GM12878 (cell line): ENCODE data around the gene ROCK2. TPM values are rescaled to one million over a fixed set of nuclear protein-coding genes. Genes with fewer than 3 reads are reported as not detected.

ENCODE experiments used
- ATAC-seq: fragments of 200-7000 bp; cut with Tn5 transposase; 3 replicates; pipeline ENCODE4 v1.9.1; 2020; ENCODE audit warnings: mild to moderate bottlenecking, moderate library complexity
- BruUV-seq: library from RNA; stranded (reverse); fragments of 400-500 nt; replicated peaks from 2 replicates; lab custom pipeline; 2021; lab: Mats Ljungman, UMichigan
- CTCF ChIA-PET: fragments of 300-600 bp; sonication (Branson Sonifier 250); formaldehyde crosslinking; extraction: SDS; loops from one replicate; lab custom pipeline; 2021; ENCODE audit warnings: inconsistent platforms; lab: Yijun Ruan, JAX
- POLR2A ChIA-PET: fragments of 350-600 bp; formaldehyde crosslinking; extraction: SDS; loops from one replicate; lab custom pipeline; 2021; ENCODE audit warnings: inconsistent platforms; lab: Charles Lee
- RAD21 ChIA-PET: fragments of 300-600 bp; sonication (Branson Sonifier 250); formaldehyde crosslinking; loops from one replicate; lab custom pipeline; 2023; ENCODE audit warnings: antibody characterized with exemption; ENCODE audit not compliant: unreplicated experiment; lab: Charles Lee
- SMC1A ChIA-PET: fragments of 300-600 bp; sonication (Branson Sonifier 250); formaldehyde crosslinking; loops from one replicate; lab custom pipeline; 2023; ENCODE audit not compliant: unreplicated experiment, uncharacterized antibody; lab: Charles Lee
- DNase-seq: peaks from one replicate; pipeline ENCODE4 v3.0.0-alpha.2; 2011; ENCODE audit warnings: low read depth, low spot score
- FAIRE-seq: peaks from 3 replicates; lab custom pipeline; 2011; peaks lifted over from hg19 to GRCh38; lab: Jason Lieb, UNC
- H2AFZ ChIP-seq: 2 replicates; pipeline ENCODE4 v1.6.0; 2011; ENCODE audit warnings: low read depth, low read length, control low read depth; ENCODE audit not compliant: control insufficient read depth
- H3K27ac ChIP-seq: 2 replicates; pipeline ENCODE4 v1.5.1; 2011; ENCODE audit warnings: control low read depth; ENCODE audit not compliant: control insufficient read depth, insufficient read depth
- H3K27me3 ChIP-seq, 2 experiments: replicated peaks in 1 of 2; 2 replicates each; pipeline versions ENCODE4 v1.6.0 to v1.6.1; 2011; ENCODE audit warnings: low read length in 1 of 2; ENCODE audit not compliant: control insufficient read depth in 2 of 2, insufficient read depth in 2 of 2
- H3K36me3 ChIP-seq, 2 experiments: 2 replicates each; pipeline ENCODE4 v1.5.1; 2011; ENCODE audit warnings: low read length in 1 of 2; ENCODE audit not compliant: control insufficient read depth in 2 of 2, insufficient read depth in 2 of 2
- H3K4me1 ChIP-seq: 2 replicates; pipeline ENCODE4 v1.6.1; 2011; ENCODE audit warnings: mild to moderate bottlenecking, low read length, moderate library complexity, mixed read lengths; ENCODE audit not compliant: control insufficient read depth, insufficient read depth
- H3K4me2 ChIP-seq: 2 replicates; pipeline ENCODE4 v1.6.0; 2011; ENCODE audit warnings: control low read depth; ENCODE audit not compliant: control insufficient read depth, insufficient read depth
- H3K4me3 ChIP-seq: fragments of 200-600 bp; sonication (generic); 2 replicates; pipeline ENCODE4 v1.5.1; 2016
- H3K79me2 ChIP-seq: 2 replicates; pipeline ENCODE4 v1.6.0; 2011; ENCODE audit warnings: low read length; ENCODE audit not compliant: control insufficient read depth, insufficient read depth
- H3K9ac ChIP-seq: 2 replicates; pipeline ENCODE4 v1.8.0; 2011; ENCODE audit warnings: low read length, control low read depth, mixed read lengths; ENCODE audit not compliant: control insufficient read depth, insufficient read depth
- H3K9me3 ChIP-seq: replicated peaks from 3 replicates; pipeline ENCODE4 v1.5.1; 2011; ENCODE audit warnings: mild to moderate bottlenecking, low read length; ENCODE audit not compliant: control insufficient read depth, insufficient read depth
- H4K20me1 ChIP-seq: 2 replicates; pipeline ENCODE4 v1.6.0; 2011; ENCODE audit not compliant: control insufficient read depth, insufficient read depth
- BRCA1 ChIP-seq: IDR thresholded peaks from 2 replicates; pipeline ENCODE4 v1.6.1; 2011; ENCODE audit warnings: low read depth, low read length, improper control_type of control experiment
- CEBPB ChIP-seq, 2 experiments: fragments of 150-350 bp in 1 of 2; IDR thresholded peaks; 2 replicates each; pipeline ENCODE4 v1.6.1; 2012 to 2014; ENCODE audit warnings: low read depth in 2 of 2, low read length in 2 of 2, borderline replicate concordance in 1 of 2, inconsistent platforms in 1 of 2
- EED ChIP-seq: sonication (generic); IDR thresholded peaks from 2 replicates; pipeline ENCODE4 v1.6.1; 2016; ENCODE audit warnings: antibody characterized with exemption, low read depth
- EP300 ChIP-seq, 2 experiments: fragments of 150-350 bp in 1 of 2; IDR thresholded peaks; 2 replicates each; pipeline ENCODE4 v1.6.1; 2011 to 2012; ENCODE audit warnings: low read depth in 2 of 2, low read length in 2 of 2, borderline replicate concordance in 1 of 2, improper control_type of control experiment in 1 of 2, inconsistent platforms in 1 of 2; ENCODE audit not compliant: control insufficient read depth in 1 of 2
- NR2C1 ChIP-seq: fragments of 450-650 bp; IDR thresholded peaks from 2 replicates; pipeline ENCODE4 v1.6.1; 2017; ENCODE audit warnings: antibody characterized with exemption, mild to moderate bottlenecking, moderate library complexity
- PBX3 ChIP-seq: IDR thresholded peaks from 2 replicates; pipeline ENCODE4 v1.6.1; 2011; ENCODE audit warnings: mild to moderate bottlenecking, low read depth, low read length, moderate library complexity; ENCODE audit not compliant: insufficient replicate concordance
- PML ChIP-seq: IDR thresholded peaks from 2 replicates; pipeline ENCODE4 v1.6.1; 2012; ENCODE audit warnings: low read length, inconsistent platforms
- RAD21 ChIP-seq: IDR thresholded peaks from 2 replicates; pipeline ENCODE4 v1.6.1; 2011; ENCODE audit warnings: mild to moderate bottlenecking, low read depth, low read length, moderate library complexity; ENCODE audit not compliant: insufficient read depth
- RAD51 ChIP-seq: fragments of 450-650 bp; IDR thresholded peaks from 2 replicates; pipeline ENCODE4 v1.6.1; 2016; ENCODE audit warnings: moderate library complexity, mild to moderate bottlenecking, inconsistent platforms
- SMARCA5 ChIP-seq: fragments of 450-650 bp; IDR thresholded peaks from 2 replicates; pipeline ENCODE4 v1.6.1; 2017; ENCODE audit warnings: mild to moderate bottlenecking
- TCF7 ChIP-seq: IDR thresholded peaks from 2 replicates; pipeline ENCODE4 v1.6.1; 2014; ENCODE audit warnings: antibody characterized with exemption, borderline replicate concordance
- ZBED1 ChIP-seq: IDR thresholded peaks from 2 replicates; pipeline ENCODE4 v1.6.1; 2016; ENCODE audit warnings: borderline replicate concordance
- ZNF217 ChIP-seq: fragments of 450-650 bp; IDR thresholded peaks from 2 replicates; pipeline ENCODE4 v1.6.1; 2017; ENCODE audit warnings: antibody characterized with exemption, mild to moderate bottlenecking
- ZNF24 ChIP-seq: fragments of 450-650 bp; IDR thresholded peaks from 2 replicates; pipeline ENCODE4 v1.6.1; 2017; ENCODE audit warnings: antibody characterized with exemption, mild to moderate bottlenecking
- WGBS: methylation state at CpG from one replicate; pipeline ENCODE4 v1.1.6; 2016; ENCODE audit warnings: low lambda C conversion rate; ENCODE audit not compliant: insufficient replicate concordance, insufficient coverage; ENCODE audit errors: missing lambda C conversion rate; 5-methylcytosine and 5-hydroxymethylcytosine counted together
- in situ Hi-C: fragments of 300-500 bp; cut with MboI; formaldehyde crosslinking; loops from 9 replicates; pipeline ENCODE4 v1.14.3; 2018; ENCODE audit warnings: mixed read lengths
- intact Hi-C: fragments of 100-400 bp; cut with micrococcal nuclease; formaldehyde crosslinking; loops from one replicate; pipeline ENCODE4 v1.14.2; 2022; ENCODE audit not compliant: unreplicated experiment
- polyA plus RNA-seq, 11 experiments: library from polyadenylated mRNA; depleted of rRNA in 4 of 11; unstranded in 6 of 11; stranded (reverse) in 5 of 11; fragments of >200 nt; fragmentation: Nextera tagmentation in 4 of 11; fragmentation: Illumina TruSeq in 1 of 11; extraction: Ambion mirVana in 4 of 11; extraction: Trizol in 1 of 11; gene quantifications; 1 replicate in 1 of 11; 2 replicates in 10 of 11; pipeline versions ENCODE4 v1.2.1 to v1.2.3, GENCODE V29; 2011 to 2016; ENCODE audit warnings: inconsistent platforms in 2 of 11, missing spikeins in 2 of 11, low read depth in 1 of 11
- total RNA-seq, 4 experiments: library from RNA; depleted of rRNA in 3 of 4; stranded (reverse); fragments of >200 nt in 3 of 4; fragmentation: Illumina TruSeq in 1 of 4; extraction: Trizol in 1 of 4; gene quantifications; 2 replicates each; pipeline versions ENCODE4 v1.2.1 to v1.2.3, GENCODE V29; 2013 to 2021

The ROCK2 gene
- total and polyA plus RNA-seq, 10 of the 15 experiments (the other 5 are each of a cell fraction or from before 2014, with no cell fraction given) = 4.6 to 22.1 (median 8.3) TPM

GRCh38 chr2:11371092-11371937 is 26.9 kb upstream of the ROCK2 start:
- SMC1A ChIA-PET = no interaction called here
- H3K4me1 ChIP-seq = peaks cover 21% of the 10 kb centered on the region
- WGBS = 81% methylated on average over 17 of the region's 17 CpGs

GRCh38 chr2:11370377-11371091 is 26.1 kb upstream of the ROCK2 start:
- H3K27ac ChIP-seq = no peak overlapping the region
- ChIA-PET RAD21 (no interaction called here), POLR2A (no interaction called here), CTCF (no interaction called here), SMC1A (no interaction called here)
- no peaks in the 10 kb centered on the region for H4K20me1 ChIP-seq
- no TSS peak for BruUV-seq
- FAIRE-seq (no peak), ATAC-seq (no peak), DNase-seq (no peak)
- in situ Hi-C loops (no loop called here), intact Hi-C loops (no loop called here)
- peaks cover 21% of the 10 kb centered on the region for H3K4me1 ChIP-seq
- H3K27me3 ChIP-seq = no peaks in the 10 kb centered on the region
- no peak overlapping the region for H2AFZ ChIP-seq
- TF ChIP-seq ZNF24 = no peak
- no peak for TF ChIP-seq TCF7
- TF ChIP-seq RAD51 = no peak
- no peak for TF ChIP-seq ZNF217
- no peak for TF ChIP-seq ZBED1
- TF ChIP-seq NR2C1 = no peak
- no peak for TF ChIP-seq PBX3
- no peak for TF ChIP-seq EP300 (IDR thresholded peaks at IDR 0.05; ENCODE audit: borderline replicate concordance in 1 of 2, control insufficient read depth in 1 of 2, low read depth in 2 of 2, low read length in 2 of 2)
- no peak for TF ChIP-seq RAD21
- no peak for TF ChIP-seq SMARCA5
- no peak for TF ChIP-seq EED
- H3K79me2 ChIP-seq = no peaks in the 10 kb centered on the region
- no peaks in the 10 kb centered on the region; the same call in 2 of the 3 replicates for H3K9me3 ChIP-seq
- no peak overlapping the region for H3K9ac ChIP-seq
- H3K36me3 ChIP-seq = no peaks in the 10 kb centered on the region
- no peak overlapping the region for H3K4me2 ChIP-seq
- H3K4me3 ChIP-seq = no peak overlapping the region
- 81% methylated on average over 10 of the region's 10 CpGs for WGBS

More at GRCh38 chr2:11371092-11371937, 26.9 kb upstream of the ROCK2 start:
- in situ Hi-C loops (no loop called here), intact Hi-C loops (no loop called here)
- no peak for DNase-seq
- Histone ChIP-seq H3K4me2 (no peak overlapping the region), H3K79me2 (no peaks in the 10 kb centered on the region), H3K9me3 (no peaks in the 10 kb centered on the region; the same call in 2 of the 3 replicates), H3K9ac (no peak overlapping the region), H3K36me3 (no peaks in the 10 kb centered on the region), H3K27me3 (no peaks in the 10 kb centered on the region), H2AFZ (no peak overlapping the region), H3K4me3 (no peak overlapping the region), H3K27ac (no peak overlapping the region), H4K20me1 (no peaks in the 10 kb centered on the region)
- POLR2A ChIA-PET = no interaction called here
- BruUV-seq = no TSS peak
- no peak for TF ChIP-seq PML
- no peak for TF ChIP-seq CEBPB (IDR thresholded peaks at IDR 0.05; ENCODE audit: borderline replicate concordance in 1 of 2, low read depth in 2 of 2, low read length in 2 of 2)
- no peak for TF ChIP-seq BRCA1
- CTCF ChIA-PET = no interaction called here
- RAD21 ChIA-PET = no interaction called here
- FAIRE-seq = no peak
- ATAC-seq = no peak
